WTC11 (cell line): Measurements from ENCODE around the gene NEUROG1.

Experiments
- PRRX2 ChIP-seq: fragments of 250-450 bp; sonication (Bioruptor Pico); IDR thresholded peaks from 2 replicates; pipeline ENCODE4 v1.8.0; 2021; ENCODE audit warnings: mild to moderate bottlenecking
- TF ChIP-seq, protein P1 (sequence below): sonication (generic); formaldehyde crosslinking; IDR thresholded peaks from 2 replicates; pipeline ENCODE4 v1.8.0; 2022; ENCODE audit warnings: missing genetic modification reagents
- TF ChIP-seq, protein P2 (sequence below): sonication (generic); formaldehyde crosslinking; IDR thresholded peaks from 2 replicates; pipeline ENCODE4 v1.8.0; 2022; ENCODE audit warnings: mild to moderate bottlenecking, missing genetic modification reagents
- TF ChIP-seq, protein P3 (sequence below): fragments of 200-600 bp; IDR thresholded peaks from 2 replicates; pipeline ENCODE4 v1.8.0; 2022; ENCODE audit warnings: antibody characterized with exemption
- TF ChIP-seq, protein P4 (sequence below): sonication (generic); formaldehyde crosslinking; conservative IDR thresholded peaks from 2 replicates; pipeline ENCODE4 v1.8.1; 2022; ENCODE audit warnings: mild to moderate bottlenecking, missing genetic modification reagents
- TF ChIP-seq, protein P5 (sequence below): sonication (generic); formaldehyde crosslinking; IDR thresholded peaks from 2 replicates; pipeline ENCODE4 v1.8.1; 2022; ENCODE audit warnings: low read depth, missing genetic modification reagents, borderline replicate concordance

DNA sequence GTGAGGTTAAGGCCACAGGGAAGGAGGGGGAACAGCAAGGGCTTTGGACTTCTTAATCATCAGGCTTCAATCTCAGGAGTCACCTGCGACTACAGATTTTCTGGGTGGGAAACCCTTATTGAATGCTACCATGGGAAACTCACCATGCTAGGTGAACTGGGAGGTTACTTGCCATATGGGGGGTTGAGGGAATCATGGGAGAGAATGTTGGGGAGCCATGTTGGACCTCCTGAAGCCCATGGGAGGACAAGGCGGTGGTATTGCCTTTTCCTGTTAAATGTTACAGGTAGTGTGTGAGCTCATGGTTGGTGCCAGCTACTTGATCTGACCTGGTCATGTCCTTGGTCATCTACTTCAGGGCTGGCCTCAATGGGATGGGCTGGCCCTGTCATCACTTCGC lies 31.4 kb downstream of the NEUROG1 start:
- TF ChIP-seq, protein P1, sequence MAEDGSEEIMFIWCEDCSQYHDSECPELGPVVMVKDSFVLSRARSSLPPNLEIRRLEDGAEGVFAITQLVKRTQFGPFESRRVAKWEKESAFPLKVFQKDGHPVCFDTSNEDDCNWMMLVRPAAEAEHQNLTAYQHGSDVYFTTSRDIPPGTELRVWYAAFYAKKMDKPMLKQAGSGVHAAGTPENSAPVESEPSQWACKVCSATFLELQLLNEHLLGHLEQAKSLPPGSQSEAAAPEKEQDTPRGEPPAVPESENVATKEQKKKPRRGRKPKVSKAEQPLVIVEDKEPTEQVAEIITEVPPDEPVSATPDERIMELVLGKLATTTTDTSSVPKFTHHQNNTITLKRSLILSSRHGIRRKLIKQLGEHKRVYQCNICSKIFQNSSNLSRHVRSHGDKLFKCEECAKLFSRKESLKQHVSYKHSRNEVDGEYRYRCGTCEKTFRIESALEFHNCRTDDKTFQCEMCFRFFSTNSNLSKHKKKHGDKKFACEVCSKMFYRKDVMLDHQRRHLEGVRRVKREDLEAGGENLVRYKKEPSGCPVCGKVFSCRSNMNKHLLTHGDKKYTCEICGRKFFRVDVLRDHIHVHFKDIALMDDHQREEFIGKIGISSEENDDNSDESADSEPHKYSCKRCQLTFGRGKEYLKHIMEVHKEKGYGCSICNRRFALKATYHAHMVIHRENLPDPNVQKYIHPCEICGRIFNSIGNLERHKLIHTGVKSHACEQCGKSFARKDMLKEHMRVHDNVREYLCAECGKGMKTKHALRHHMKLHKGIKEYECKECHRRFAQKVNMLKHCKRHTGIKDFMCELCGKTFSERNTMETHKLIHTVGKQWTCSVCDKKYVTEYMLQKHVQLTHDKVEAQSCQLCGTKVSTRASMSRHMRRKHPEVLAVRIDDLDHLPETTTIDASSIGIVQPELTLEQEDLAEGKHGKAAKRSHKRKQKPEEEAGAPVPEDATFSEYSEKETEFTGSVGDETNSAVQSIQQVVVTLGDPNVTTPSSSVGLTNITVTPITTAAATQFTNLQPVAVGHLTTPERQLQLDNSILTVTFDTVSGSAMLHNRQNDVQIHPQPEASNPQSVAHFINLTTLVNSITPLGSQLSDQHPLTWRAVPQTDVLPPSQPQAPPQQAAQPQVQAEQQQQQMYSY (CRISPR knock-in tag) = no peak
- TF ChIP-seq, protein P2, sequence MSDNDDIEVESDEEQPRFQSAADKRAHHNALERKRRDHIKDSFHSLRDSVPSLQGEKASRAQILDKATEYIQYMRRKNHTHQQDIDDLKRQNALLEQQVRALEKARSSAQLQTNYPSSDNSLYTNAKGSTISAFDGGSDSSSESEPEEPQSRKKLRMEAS = no peak
- TF ChIP-seq, protein P3, sequence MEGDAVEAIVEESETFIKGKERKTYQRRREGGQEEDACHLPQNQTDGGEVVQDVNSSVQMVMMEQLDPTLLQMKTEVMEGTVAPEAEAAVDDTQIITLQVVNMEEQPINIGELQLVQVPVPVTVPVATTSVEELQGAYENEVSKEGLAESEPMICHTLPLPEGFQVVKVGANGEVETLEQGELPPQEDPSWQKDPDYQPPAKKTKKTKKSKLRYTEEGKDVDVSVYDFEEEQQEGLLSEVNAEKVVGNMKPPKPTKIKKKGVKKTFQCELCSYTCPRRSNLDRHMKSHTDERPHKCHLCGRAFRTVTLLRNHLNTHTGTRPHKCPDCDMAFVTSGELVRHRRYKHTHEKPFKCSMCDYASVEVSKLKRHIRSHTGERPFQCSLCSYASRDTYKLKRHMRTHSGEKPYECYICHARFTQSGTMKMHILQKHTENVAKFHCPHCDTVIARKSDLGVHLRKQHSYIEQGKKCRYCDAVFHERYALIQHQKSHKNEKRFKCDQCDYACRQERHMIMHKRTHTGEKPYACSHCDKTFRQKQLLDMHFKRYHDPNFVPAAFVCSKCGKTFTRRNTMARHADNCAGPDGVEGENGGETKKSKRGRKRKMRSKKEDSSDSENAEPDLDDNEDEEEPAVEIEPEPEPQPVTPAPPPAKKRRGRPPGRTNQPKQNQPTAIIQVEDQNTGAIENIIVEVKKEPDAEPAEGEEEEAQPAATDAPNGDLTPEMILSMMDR = no peak
- TF ChIP-seq, protein P4, sequence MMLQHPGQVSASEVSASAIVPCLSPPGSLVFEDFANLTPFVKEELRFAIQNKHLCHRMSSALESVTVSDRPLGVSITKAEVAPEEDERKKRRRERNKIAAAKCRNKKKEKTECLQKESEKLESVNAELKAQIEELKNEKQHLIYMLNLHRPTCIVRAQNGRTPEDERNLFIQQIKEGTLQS = no peak
- TF ChIP-seq PRRX2 (CRISPR knock-in tag) = no peak
- TF ChIP-seq, protein P5, sequence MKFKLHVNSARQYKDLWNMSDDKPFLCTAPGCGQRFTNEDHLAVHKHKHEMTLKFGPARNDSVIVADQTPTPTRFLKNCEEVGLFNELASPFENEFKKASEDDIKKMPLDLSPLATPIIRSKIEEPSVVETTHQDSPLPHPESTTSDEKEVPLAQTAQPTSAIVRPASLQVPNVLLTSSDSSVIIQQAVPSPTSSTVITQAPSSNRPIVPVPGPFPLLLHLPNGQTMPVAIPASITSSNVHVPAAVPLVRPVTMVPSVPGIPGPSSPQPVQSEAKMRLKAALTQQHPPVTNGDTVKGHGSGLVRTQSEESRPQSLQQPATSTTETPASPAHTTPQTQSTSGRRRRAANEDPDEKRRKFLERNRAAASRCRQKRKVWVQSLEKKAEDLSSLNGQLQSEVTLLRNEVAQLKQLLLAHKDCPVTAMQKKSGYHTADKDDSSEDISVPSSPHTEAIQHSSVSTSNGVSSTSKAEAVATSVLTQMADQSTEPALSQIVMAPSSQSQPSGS (CRISPR knock-in tag) = no peak
